ENCODE measurements around the gene SH3RF2. TPM values are rescaled to one million over a fixed set of nuclear protein-coding genes. Genes with fewer than 3 reads are reported as not detected.
"Not testable (repeated sequence)": the region's sequence is repeated elsewhere in the genome, so short reads cannot be mapped to it uniquely, and the experiment has no call there.

Gene SH3RF2
- total RNA-seq, 1 experiment from 2014 or later = 11.9 TPM

- DNase-seq (ENCODE audit: low read depth) = peak; percentile 39
These were observed 143.5 kb downstream of the SH3RF2 start for GRCh38 chr5:146079695-146080373.

DNA sequence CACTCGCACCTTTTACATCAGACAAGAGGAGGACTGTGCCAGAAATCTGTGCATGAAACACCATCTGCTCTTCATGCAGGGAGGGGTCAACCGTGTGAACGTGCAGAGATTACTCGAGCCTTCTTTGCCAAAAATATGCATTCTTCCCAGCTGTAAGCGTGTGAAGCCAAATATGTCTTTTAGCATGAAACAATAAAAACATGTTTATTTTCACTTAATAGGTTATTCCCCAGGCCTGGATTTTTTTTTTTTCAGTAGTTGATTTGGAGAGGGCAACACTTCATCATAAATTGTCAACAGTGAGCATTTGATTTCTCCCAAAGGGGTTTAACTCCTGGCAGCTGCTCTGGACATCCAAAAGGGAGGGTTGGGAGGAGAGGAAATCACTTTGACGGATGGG is 145.2 kb downstream of the SH3RF2 start:
- DNase-seq (ENCODE audit: low read depth) = no peak

- DNase-seq (ENCODE audit: low read depth) = no peak
These were observed 146.4 kb downstream of the SH3RF2 start for GRCh38 chr5:146082798-146083197.

DNA sequence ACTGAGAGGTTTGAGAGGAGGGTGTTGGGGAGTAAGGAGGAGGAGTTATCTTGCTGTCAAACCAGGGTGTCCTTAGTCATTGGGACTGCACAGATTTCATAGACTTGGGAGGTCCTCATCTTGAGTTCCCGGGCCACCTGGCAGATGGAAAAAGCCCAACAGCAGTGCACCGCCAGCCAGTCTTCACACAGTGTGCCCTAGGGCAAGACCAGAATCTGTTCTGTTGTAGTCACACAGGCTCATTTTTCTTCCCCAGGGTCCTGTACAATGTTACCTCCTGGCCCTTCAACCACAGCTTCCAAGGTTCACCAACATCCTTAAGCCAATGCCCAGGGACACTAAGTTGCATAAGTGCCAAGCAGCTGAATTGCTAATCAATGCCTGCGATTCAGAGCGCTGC is 148.0 kb downstream of the SH3RF2 start:
- DNase-seq (ENCODE audit: low read depth) = no peak

- DNase-seq (ENCODE audit: low read depth) = no peak
These were observed 151.7 kb downstream of the SH3RF2 start for GRCh38 chr5:146088098-146088497.

DNA sequence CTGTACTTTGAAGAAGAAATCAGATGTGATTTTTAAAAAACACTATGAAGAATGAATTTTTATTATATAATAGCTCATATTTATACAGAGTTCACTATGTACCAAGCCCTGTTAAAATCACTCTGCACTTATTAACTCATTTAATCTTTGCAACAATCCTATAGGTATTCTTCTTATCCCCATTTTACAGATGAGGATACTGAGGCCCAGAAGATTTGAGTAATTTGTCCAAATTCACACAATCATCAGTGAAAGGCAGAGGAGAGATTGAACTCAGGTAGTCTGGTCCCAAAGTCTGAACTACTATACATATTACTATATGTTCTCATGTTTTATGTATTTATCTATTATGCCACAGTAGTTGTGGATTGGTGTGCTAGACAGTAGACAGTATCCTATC is 152.9 kb downstream of the SH3RF2 start:
- no peak for DNase-seq (ENCODE audit: low read depth)

GRCh38 chr5:146091881-146092280 is 155.5 kb downstream of the SH3RF2 start:
- no peak for DNase-seq (ENCODE audit: low read depth)

DNA sequence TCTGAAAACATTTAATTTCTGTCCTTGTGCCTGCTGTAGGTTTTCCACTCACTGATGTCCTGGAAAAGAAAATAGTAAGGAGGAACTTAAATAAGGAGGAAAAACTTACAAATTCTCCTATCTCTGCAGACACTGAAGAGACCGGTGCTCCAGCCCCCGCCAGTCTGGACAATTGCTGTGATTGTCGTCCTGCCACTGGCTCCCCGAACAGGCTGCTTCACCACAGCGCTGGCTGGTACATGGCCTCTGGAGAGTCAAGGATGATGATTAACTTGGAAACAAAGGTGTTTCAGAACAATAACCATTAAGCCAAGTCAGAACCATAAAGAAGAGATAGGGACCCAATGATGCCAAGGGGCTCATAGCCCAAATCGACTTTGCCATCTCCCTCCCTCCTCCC is 161.7 kb downstream of the SH3RF2 start:
- no peak for DNase-seq (ENCODE audit: low read depth)

DNA sequence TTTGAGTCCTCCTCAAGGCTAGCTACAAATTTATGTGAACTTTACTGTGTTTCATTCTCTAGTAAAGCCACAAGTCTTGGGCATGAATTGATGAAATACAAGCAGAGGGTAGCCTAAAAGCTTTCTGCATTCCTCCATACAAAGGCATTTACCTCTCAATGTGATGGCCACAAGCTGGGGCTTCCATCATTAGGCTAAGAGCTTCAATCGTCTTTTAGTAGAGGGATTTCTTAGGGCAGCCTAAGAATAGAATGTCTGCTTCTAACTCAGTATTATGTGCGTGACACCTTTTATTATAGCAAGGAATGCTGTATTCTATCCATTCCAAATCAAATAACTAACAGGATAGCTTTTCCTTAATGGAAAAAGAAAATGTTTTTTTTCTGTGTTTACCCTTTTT is 165.3 kb downstream of the SH3RF2 start:
- DNase-seq (ENCODE audit: low read depth) = no peak

DNA sequence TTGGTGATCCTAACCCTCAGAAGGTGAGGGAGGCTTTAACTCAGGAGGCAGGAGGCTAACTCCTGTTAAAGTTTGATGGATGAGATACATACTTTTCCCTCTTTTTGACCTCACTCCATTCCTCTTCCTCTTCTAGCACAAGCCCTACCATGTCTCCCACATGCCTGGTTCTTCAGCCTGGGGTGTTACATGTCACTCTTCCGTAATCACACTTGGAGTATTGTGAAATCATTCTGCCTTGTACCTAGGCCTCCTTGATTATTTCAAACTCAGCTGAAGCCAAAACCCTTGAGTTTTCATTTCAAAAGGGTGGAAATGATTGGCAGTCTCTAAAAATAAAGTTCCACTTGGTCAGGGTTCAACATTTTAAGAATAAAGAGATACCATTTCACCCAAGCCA is 167.2 kb downstream of the SH3RF2 start:
- DNase-seq (ENCODE audit: low read depth) = no peak

- no peak for DNase-seq (ENCODE audit: low read depth)
These were observed 169.1 kb downstream of the SH3RF2 start, which contains the start of gene PLAC8L1 for GRCh38 chr5:146105477-146105876. TSS of gene PLAC8L1 (minus strand) at chr5:146105577. CDS start at chr5:146104311, 1,266 bp downstream.

DNA sequence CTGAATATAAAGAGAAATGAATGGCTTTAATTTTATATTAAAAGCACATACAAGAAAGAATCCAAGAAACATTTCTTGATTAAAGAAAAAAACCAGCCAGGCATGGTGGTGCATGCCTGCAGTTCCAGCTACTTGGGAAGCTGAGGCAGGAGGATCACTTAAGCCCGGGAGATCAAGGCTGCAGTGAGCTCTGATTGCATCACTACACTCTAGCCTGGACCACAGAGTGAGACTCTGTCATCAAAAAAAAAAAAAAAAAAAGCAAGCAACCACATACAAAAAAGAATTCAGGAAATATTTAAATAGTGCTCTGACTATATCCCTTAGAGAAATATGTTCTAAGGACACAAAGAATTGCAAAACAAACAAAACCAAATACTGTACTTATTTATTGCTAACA is 171.5 kb downstream of the SH3RF2 start:
- no peak for DNase-seq (ENCODE audit: low read depth)

- DNase-seq (ENCODE audit: low read depth) = not testable (repeated sequence)
These were observed 172.5 kb downstream of the SH3RF2 start for GRCh38 chr5:146108870-146109269.

DNA sequence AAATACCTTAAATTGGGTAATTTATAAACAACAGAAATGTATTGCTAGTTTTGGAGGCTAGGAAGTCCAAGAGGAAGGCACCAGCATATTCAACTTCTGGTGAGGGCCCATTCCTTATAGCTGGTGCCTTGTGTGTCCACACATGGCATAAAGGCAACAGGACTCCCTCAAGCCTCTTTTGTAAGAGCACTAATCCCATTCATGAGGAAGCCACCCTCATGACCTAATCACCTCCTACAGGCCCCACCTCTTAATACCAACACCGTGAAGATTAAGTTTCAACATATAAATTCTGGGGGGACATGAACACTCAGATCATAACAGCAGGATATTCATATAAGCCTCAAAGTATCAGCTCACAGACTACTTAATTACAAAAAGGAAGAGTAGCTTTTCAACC is 173.0 kb downstream of the SH3RF2 start:
- no peak for DNase-seq (ENCODE audit: low read depth)

- DNase-seq (ENCODE audit: low read depth) = no peak
These were observed 175.0 kb downstream of the SH3RF2 start for GRCh38 chr5:146111409-146111808.

DNA sequence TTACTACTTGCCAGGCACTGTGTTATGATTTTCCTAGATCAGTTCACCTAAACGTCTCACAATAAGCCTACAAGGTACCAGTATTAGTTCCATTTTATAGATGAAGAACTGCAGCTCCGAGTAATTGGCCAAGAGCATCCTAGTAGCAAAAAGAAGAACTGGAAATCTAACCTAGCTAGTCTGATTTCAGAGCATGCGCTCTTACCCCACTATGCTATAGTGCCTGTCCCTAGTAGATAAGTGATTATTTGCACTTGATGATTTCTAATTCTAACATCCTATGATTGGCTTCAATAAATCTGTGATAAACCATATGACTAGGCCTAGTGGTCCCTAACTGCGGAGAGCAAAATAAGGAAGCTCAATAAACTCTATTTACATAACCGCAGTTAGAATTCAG is 176.1 kb downstream of the SH3RF2 start:
- no peak for DNase-seq (ENCODE audit: low read depth)

Other genes starting within 250 kb of the SH3RF2 start
- 15.0 and 15.5 TPM in 2 replicates for gene PRELID2, start 101.2 kb upstream of the SH3RF2 start, total RNA-seq (2014; rRNA removed; shearing (Covaris generic))
- gene GRXCR2, start 63.6 kb upstream of the SH3RF2 start, total RNA-seq (2014; rRNA removed; shearing (Covaris generic)) = not detected in 2 replicates
- not detected in 2 replicates for gene PLAC8L1, start 169.0 kb downstream of the SH3RF2 start, total RNA-seq (2014; rRNA removed; shearing (Covaris generic))
- 46.0 and 60.6 TPM in 2 replicates for gene LARS1, start 246.1 kb downstream of the SH3RF2 start, total RNA-seq (2014; rRNA removed; shearing (Covaris generic))